ENCODE results near the gene STK33. TPM values are rescaled to one million over a fixed set of nuclear protein-coding genes. Genes with fewer than 3 reads are reported as not detected.

Gene STK33
- total and polyA plus RNA-seq, 2 of the 13 experiments (the other 11 are each of a cell fraction or from before 2014, with no cell fraction given): 2.7 to 12.6 TPM

DNA sequence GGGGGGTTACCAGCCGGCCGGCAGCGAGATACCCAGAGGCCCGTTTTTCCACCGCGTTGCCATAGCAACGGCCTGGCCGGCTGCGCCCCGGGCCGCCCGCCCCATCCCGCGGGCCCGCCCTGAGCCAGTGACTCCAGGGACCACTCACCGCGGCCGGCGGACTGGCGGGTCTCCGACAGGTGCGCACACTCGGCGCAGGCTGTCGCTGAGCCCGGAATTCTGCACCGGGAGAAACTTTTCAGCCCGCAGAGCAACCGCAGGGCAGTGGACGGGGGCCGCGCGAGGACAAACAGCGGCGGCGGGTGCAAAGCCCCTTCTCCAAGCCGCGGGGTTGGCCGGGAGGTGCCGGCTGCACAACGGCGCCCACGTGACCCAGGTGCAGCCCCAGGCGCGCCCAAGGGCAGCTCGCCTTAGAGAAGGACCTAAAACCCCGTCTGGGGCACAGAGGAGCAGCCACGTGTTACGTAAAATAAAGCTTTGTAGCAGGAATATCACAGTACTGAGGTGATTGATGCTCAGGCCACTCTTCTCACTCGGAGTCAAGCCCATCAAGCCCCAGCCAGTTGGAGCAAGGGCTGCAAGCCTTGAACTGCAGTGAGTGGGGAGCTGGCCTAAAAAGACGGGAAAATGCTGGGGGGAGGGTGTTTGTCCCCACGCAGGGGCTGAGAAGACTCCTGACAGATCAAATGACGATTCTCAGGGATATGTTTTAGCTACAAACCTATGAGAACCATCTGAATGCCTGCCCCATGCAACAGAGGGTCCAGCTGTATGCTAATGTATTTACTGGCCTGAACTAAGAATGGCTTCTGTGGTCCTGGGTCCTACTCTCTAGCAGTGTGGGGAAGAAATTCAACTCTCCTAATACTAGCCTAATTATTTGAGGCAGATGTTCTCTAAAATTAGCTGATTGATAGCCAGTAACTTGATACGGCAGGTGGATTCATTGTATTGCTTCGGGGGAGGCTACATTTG lies at the start of gene STK33 (continued):
- TF ChIP-seq SNRNP70 (IDR thresholded peaks at IDR 0.05; ENCODE audit: low read depth, low read length) (no peak), ZNF839 (CRISPR knock-in tag; IDR thresholded peaks at IDR 0.05; ENCODE audit: borderline replicate concordance) (no peak), SIN3A (IDR thresholded peaks at IDR 0.05; ENCODE audit: borderline replicate concordance, low read depth, low read length) (no peak; the same call in 1 of the 2 replicates), PHF8 (CRISPR knock-in tag; IDR thresholded peaks at IDR 0.05) (peak; percentile 85), SPEN (CRISPR knock-in tag; IDR thresholded peaks at IDR 0.05; ENCODE audit: low read depth) (peak; percentile 62; the same call in 1 of the 2 replicates), ZNF281 (CRISPR knock-in tag; IDR thresholded peaks at IDR 0.05; ENCODE audit: borderline replicate concordance) (0 out of 2 replicates have a peak, but pooled peaks have one; percentile 14), REXO4 (CRISPR knock-in tag; IDR thresholded peaks at IDR 0.05; ENCODE audit: borderline replicate concordance) (no peak), ZNF768 (CRISPR knock-in tag; IDR thresholded peaks at IDR 0.05) (peak; percentile 71; the same call in 1 of the 2 replicates), KDM2A (CRISPR knock-in tag; IDR thresholded peaks at IDR 0.05; ENCODE audit: borderline replicate concordance, low read depth) (peak; percentile 68; the same call in 1 of the 2 replicates), GFI1 (CRISPR knock-in tag; IDR thresholded peaks at IDR 0.05; ENCODE audit: borderline replicate concordance) (peak; percentile 38; the same call in 1 of the 2 replicates), KDM6A (CRISPR knock-in tag; IDR thresholded peaks at IDR 0.05; ENCODE audit: low read depth) (no peak), ETV6 (CRISPR knock-in tag; conservative IDR thresholded peaks at IDR 0.05) (peak; percentile 29; the same call in 1 of the 2 replicates), ZZZ3 (CRISPR knock-in tag; IDR thresholded peaks at IDR 0.05; ENCODE audit: borderline replicate concordance) (no peak), MAF1 (CRISPR knock-in tag; IDR thresholded peaks at IDR 0.05; ENCODE audit: borderline replicate concordance) (no peak), PAX8 (CRISPR knock-in tag; IDR thresholded peaks at IDR 0.05; ENCODE audit: borderline replicate concordance) (no peak), ZNF703 (CRISPR knock-in tag; IDR thresholded peaks at IDR 0.05; ENCODE audit: borderline replicate concordance) (no peak), AKAP8 (CRISPR knock-in tag; IDR thresholded peaks at IDR 0.05) (no peak), ZNF552 (CRISPR knock-in tag; IDR thresholded peaks at IDR 0.05; ENCODE audit: borderline replicate concordance) (no peak), ZNF326 (CRISPR knock-in tag; IDR thresholded peaks at IDR 0.05; ENCODE audit: borderline replicate concordance) (no peak), SIX4 (CRISPR knock-in tag; IDR thresholded peaks at IDR 0.05) (no peak), TCF12 (IDR thresholded peaks at IDR 0.05) (no peak), TCF12 (CRISPR knock-in tag; IDR thresholded peaks at IDR 0.05) (peak; percentile 63; the same call in 1 of the 2 replicates)
- TF ChIP-seq, protein P1, sequence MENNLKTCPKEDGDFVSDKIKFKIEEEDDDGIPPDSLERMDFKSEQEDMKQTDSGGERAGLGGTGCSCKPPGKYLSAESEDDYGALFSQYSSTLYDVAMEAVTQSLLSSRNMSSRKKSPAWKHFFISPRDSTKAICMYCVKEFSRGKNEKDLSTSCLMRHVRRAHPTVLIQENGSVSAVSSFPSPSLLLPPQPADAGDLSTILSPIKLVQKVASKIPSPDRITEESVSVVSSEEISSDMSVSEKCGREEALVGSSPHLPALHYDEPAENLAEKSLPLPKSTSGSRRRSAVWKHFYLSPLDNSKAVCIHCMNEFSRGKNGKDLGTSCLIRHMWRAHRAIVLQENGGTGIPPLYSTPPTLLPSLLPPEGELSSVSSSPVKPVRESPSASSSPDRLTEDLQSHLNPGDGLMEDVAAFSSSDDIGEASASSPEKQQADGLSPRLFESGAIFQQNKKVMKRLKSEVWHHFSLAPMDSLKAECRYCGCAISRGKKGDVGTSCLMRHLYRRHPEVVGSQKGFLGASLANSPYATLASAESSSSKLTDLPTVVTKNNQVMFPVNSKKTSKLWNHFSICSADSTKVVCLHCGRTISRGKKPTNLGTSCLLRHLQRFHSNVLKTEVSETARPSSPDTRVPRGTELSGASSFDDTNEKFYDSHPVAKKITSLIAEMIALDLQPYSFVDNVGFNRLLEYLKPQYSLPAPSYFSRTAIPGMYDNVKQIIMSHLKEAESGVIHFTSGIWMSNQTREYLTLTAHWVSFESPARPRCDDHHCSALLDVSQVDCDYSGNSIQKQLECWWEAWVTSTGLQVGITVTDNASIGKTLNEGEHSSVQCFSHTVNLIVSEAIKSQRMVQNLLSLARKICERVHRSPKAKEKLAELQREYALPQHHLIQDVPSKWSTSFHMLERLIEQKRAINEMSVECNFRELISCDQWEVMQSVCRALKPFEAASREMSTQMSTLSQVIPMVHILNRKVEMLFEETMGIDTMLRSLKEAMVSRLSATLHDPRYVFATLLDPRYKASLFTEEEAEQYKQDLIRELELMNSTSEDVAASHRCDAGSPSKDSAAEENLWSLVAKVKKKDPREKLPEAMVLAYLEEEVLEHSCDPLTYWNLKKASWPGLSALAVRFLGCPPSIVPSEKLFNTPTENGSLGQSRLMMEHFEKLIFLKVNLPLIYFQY (CRISPR knock-in tag; IDR thresholded peaks at IDR 0.05; ENCODE audit: borderline replicate concordance): no peak
